Chondrocyte (in vitro differentiated cells): ENCODE data around the gene LAMA5. TPM values are rescaled to one million over a fixed set of nuclear protein-coding genes. Genes with fewer than 3 reads are reported as not detected.

Experiments used
- DNase-seq: peaks from one replicate; pipeline ENCODE4 v3.0.0; 2021; ENCODE audit warnings: mixed read lengths, low spot score
- H3K27ac Mint-ChIP-seq: one replicate; pipeline ENCODE4 v1.8.0; 2021; ENCODE audit warnings: mild to moderate bottlenecking, moderate library complexity, mixed read lengths; ENCODE audit not compliant: unreplicated experiment
- H3K27me3 Mint-ChIP-seq: 2 replicates; pipeline ENCODE4 v1.8.0; 2021; ENCODE audit warnings: low read depth, mixed read lengths
- H3K36me3 Mint-ChIP-seq: 2 replicates; pipeline ENCODE4 v1.8.0; 2021; ENCODE audit warnings: low read depth, mixed read lengths
- H3K4me1 Mint-ChIP-seq: 2 replicates; pipeline ENCODE4 v1.8.0; 2021; ENCODE audit warnings: low read depth, mild to moderate bottlenecking, mixed read lengths
- H3K4me3 Mint-ChIP-seq: one replicate; pipeline ENCODE4 v1.8.0; 2021; ENCODE audit warnings: mild to moderate bottlenecking, moderate library complexity, mixed read lengths; ENCODE audit not compliant: unreplicated experiment
- H3K9me3 Mint-ChIP-seq: 2 replicates; pipeline ENCODE4 v1.8.0; 2021; ENCODE audit warnings: low read depth, mixed read lengths
- CTCF ChIP-seq: fragments of 200-600 bp; sonication (generic); IDR thresholded peaks from 2 replicates; pipeline ENCODE4 v1.5.0; 2021; ENCODE audit warnings: antibody characterized with exemption, mild to moderate bottlenecking, moderate library complexity
- total RNA-seq: library from RNA; stranded (reverse); gene quantifications from 3 replicates; pipeline ENCODE4 v1.2.1, GENCODE V29; 2021

Gene LAMA5
- total RNA-seq, 1 donor from 2014 or later, result 368 TPM

GRCh38 chr20:62308102-62308822 is 58.9 kb downstream of the LAMA5 start:
- DNase-seq, result no peak
- peaks cover 12% of the 10 kb centered on the region for H3K36me3 Mint-ChIP-seq
- no peaks in the 10 kb centered on the region for H3K27me3 Mint-ChIP-seq
- H3K27ac Mint-ChIP-seq, result no peak overlapping the region
- no peak overlapping the region for H3K4me3 Mint-ChIP-seq
- H3K9me3 Mint-ChIP-seq, result no peaks in the 10 kb centered on the region
- TF ChIP-seq CTCF, result no peak
- peaks cover 23% of the 10 kb centered on the region for H3K4me1 Mint-ChIP-seq

GRCh38 chr20:62307226-62308101 is 59.6 kb downstream of the LAMA5 start:
- no peak overlapping the region for H3K4me3 Mint-ChIP-seq
- H3K9me3 Mint-ChIP-seq, result no peaks in the 10 kb centered on the region
- DNase-seq, result no peak
- H3K27ac Mint-ChIP-seq, result no peak overlapping the region
- H3K4me1 Mint-ChIP-seq, result peaks cover 23% of the 10 kb centered on the region
- peaks cover 12% of the 10 kb centered on the region for H3K36me3 Mint-ChIP-seq
- no peak for TF ChIP-seq CTCF
- no peaks in the 10 kb centered on the region for H3K27me3 Mint-ChIP-seq

GRCh38 chr20:62306414-62307187 is 60.5 kb downstream of the LAMA5 start:
- Mint-ChIP-seq H3K27me3 (no peaks in the 10 kb centered on the region), H3K4me1 (peaks cover 31% of the 10 kb centered on the region), H3K27ac (no peak overlapping the region), H3K4me3 (no peak overlapping the region), H3K9me3 (no peaks in the 10 kb centered on the region), H3K36me3 (peaks cover 12% of the 10 kb centered on the region)
- DNase-seq, result no peak
- no peak for TF ChIP-seq CTCF

- no peak for TF ChIP-seq CTCF
- Mint-ChIP-seq H3K9me3 (no peaks in the 10 kb centered on the region), H3K27ac (peak overlapping the region; percentile 66), H3K36me3 (peaks cover 12% of the 10 kb centered on the region), H3K27me3 (no peaks in the 10 kb centered on the region), H3K4me1 (peaks cover 32% of the 10 kb centered on the region), H3K4me3 (peak overlapping the region; percentile 49)
- no peak for DNase-seq
Measured at GRCh38 chr20:62305765-62306413, 61.2 kb downstream of the LAMA5 start.
